ENCODE measurements around the gene MEGF9.

The MEGF9 gene

DNA sequence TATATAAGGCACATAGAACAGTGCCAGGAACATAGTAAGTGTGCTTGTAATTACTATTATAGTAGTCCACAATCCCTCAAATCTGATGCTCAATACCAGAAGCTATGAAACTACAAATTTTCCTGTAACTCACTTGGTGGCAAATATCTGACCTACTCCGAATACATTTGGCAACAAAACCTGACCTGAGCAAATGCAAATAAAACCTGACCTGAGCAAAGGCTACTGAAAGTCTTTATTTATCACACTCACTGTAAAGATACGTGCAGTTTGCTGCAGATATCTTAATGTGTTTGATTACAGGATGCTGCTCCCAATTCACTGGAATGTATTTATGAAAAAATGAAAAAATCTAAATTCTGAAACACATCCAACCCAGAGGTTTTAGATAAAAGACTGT lies 7.1 kb downstream of the MEGF9 start:
- no peak for FAIRE-seq
- DNase-seq (ENCODE audit: low spot score), result no peak

DNA sequence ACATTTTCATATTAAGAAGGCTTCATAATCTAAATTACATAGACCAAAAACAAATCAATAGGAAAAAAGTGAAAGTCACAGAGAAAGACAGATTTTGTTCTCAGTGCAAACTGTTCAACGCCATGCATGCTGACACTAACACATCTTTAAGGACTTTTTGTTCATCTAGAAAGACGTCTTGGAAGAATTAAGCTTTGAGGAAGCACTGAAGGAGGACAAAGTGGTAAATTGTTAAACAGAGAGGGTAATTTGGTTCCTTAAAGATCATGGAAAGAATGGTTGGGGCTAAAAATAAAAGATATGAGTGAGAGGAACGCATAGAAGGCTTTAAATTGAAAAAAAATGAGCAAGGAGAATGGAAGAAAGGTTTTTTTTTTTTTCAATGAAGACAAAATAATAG lies 9.1 kb downstream of the MEGF9 start:
- FAIRE-seq (no peak), DNase-seq (ENCODE audit: low spot score) (no peak)

DNA sequence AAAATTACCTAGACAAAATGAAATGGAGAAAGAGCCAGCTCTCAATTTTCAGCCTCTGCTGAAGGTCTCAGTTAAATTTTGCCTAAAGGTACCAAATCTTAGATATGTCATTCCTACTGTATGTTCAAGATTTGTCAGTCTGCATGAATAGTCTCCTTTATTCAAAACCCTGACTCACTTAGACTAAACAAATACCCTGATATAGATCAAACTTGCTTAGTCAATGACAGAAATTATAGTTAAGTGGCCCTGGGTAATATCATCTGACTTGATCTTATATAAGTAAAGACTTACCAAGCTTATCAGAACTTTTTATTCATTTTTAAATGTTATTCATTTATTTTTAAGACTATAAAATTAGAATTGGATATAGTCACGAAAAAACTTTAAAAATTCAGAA lies 12.2 kb downstream of the MEGF9 start:
- no peak for DNase-seq (ENCODE audit: low spot score)
- FAIRE-seq, result no peak

DNA sequence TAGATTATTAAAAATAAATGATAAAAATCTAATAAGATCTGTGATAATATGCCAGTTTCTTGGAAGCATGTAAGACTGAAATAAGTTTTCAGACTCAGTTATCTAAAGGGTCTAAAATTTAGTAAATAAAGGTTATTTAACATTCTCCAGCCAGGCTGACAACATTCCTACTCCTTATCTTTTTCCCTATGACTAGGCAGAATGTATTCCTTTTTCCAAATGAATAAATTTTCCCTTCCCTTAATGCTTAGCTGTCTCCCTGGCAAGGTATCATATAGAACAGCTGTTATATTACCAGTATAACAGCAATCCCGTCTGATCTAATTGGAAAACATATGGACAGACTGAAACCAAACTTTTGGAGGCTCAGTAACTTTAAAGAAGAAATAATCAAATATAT lies 13.0 kb downstream of the MEGF9 start:
- no peak for FAIRE-seq
- DNase-seq (ENCODE audit: low spot score), result no peak

DNA sequence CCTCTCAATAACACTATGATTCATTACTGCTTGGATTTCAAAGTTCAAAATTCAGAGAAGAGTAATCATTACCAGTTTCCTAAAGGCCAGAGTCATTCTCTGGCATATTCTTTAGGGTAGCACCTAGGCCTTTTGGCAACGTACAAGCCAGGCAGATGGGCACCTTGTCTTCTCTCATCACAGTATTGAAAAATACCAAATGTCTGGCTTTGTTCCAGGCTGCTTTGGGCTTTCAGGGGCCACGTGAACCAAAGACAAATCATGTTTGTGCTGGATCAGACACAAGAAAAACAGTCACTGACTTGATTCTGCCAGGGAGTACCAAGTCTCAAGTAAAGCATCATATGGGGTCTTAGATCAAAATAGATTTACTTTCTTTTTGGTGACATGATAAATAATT lies 15.5 kb downstream of the MEGF9 start:
- DNase-seq (ENCODE audit: low spot score), result no peak
- FAIRE-seq, result no peak

DNA sequence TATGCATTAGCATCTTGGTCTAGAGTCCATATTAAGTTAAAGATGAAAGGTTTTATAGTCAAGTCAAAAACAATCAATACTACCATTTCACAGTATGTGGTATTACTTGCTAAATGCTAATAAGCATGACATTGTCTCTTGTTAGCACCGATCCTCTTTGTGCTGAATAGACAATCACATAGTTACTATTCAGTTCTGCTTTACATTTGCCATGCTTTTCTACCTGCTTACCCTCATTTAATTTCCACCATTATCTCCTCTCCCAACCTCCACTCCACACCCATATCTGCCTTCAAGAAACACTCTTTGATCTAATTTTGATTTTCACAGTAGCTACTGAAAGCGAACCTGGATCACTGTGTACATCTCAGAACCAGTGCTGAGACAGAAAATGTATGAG lies 16.8 kb downstream of the MEGF9 start:
- FAIRE-seq, result no peak
- DNase-seq (ENCODE audit: low spot score), result no peak

DNA sequence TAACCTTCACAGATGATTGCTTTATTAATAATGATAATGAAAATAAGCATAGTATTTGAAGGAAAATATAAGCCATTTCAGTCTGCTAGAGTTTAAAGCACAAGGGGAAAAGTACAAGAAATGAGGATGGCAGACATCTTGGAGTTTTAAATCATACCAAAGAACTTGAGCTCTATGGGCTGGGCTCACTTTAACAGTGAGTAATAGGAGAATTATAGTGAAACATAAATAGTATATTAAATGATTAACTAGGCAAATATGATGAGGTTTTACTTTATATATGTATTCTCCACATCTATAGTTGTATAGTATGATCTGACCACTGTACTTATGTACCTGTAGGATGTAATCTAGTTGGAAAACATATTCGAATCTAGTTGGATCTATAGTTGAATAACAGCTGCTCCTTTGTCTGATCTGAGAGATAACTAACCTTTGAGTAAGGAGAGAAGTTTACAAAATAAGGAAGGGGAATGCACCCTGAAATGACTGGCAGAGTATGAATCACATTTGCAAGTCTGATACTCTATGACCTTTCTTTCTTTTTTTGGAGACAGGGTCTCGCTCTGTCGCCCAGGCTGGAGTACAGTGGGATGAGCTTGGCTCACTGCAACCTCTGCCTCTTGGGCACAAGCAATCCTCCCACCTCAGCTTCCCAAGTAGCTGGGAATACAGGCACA lies 17.6 kb downstream of the MEGF9 start:
- no peak for DNase-seq (ENCODE audit: low spot score)
- no peak for FAIRE-seq

DNA sequence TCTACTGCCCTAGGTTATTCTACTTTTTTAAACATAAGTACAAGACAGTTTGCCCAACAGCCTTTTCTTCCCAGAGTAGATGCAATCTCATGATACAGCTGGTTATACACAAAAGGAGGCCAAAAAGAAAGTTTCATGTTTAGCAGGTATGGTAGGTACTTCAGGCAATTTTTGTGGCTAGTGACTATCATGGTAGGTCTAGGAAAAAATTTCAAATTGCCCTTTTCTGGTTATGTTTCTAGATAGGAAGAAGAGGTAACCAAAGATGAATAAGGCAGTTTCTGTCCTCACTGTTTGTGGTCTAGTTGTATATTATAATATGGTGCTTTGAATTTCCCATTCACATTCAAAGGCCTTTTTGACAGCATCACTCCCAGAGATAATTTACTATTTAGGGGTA lies 19.7 kb downstream of the MEGF9 start:
- FAIRE-seq (no peak), DNase-seq (ENCODE audit: low spot score) (no peak)

DNA sequence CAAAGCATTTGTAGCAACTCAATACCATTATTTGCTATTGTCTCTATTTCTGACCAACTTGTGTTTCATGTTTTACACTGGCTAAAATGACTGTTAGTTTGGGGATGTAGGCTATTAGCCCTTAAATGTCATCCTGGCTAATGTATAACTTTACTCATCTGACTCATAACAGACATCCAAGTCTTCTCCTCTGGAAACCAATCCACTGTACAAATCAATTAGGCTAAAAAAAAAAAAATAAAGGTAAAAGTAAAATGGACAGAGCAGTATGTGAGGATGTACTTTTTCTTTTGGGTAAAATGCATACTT lies 20.6 kb downstream of the MEGF9 start:
- no peak for DNase-seq (ENCODE audit: low spot score)
- no peak for FAIRE-seq

DNA sequence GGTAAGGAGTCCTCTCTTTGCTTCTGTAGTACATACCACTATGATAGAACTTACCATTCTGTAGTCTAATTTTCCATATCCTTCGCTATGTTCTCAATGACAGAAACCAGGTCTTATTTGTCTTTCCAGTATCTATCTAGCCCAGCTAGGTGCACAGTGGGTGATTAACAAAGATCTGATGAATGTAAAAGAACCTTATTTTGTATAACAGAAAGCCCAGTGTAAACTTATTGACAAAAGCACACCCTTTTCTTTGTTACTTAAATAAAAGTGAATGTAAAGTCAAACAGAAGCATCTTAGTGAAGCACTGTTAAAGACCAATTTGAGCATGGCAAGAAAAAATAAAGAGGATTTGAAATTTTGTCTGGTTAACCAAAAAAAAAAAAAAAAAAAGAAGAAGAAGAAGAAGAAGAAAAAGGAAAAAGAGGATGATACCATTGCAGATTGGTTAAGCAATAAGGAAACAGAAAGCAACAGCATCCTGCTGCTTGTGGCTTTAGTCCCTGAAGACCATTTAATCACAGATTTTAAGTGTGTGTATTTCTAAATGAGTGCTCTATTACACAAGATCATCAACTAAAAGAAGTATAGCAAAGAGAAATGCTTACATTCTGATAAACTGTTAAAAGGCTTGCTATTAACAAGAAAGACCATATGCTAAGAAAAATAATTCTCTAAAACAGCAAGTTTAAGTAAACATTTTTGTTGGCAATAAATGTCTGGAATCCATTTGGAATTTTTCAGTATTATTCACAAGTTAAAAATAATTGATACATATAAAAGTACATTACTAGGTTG lies 21.2 kb downstream of the MEGF9 start:
- DNase-seq (ENCODE audit: low spot score), result no peak
- no peak for FAIRE-seq

DNA sequence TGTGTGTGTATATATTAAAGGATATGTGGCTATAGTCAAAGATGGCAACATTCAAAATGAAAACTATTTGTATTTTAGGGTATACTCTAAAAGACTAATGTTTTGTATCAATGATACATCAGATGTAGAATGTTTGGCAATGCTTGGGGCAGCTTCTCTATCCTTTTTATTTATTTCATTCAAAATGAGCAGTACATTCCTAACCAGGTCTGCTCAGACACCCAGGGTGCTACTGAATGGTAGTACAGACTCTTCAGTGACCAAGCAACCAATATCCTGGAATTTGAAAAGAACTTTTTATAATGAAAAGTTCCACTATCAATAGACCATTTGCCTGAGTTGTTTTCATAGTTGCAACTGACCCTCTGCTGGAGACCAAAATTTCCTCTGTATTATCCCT lies 23.9 kb downstream of the MEGF9 start:
- FAIRE-seq, result no peak
- no peak for DNase-seq (ENCODE audit: low spot score)

DNA sequence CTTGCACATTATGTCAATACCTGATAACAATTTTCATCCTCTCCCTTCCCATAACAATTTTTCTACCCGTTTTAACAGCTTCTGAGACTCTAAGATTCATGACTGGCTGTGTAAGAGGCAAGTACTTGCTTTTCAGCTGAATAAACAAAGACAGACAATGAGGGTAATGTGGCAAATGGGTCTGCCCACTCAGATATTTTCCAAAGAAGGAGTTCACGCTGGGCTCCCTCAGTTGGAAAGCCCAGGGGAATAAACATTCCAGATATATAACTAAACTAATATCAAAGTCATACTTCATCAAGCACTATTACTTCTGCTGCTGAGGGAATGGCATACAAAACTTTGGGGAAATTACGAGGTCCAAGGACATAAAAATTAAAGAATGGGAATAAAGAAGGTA lies 24.4 kb downstream of the MEGF9 start:
- FAIRE-seq, result no peak
- DNase-seq (ENCODE audit: low spot score), result no peak

DNA sequence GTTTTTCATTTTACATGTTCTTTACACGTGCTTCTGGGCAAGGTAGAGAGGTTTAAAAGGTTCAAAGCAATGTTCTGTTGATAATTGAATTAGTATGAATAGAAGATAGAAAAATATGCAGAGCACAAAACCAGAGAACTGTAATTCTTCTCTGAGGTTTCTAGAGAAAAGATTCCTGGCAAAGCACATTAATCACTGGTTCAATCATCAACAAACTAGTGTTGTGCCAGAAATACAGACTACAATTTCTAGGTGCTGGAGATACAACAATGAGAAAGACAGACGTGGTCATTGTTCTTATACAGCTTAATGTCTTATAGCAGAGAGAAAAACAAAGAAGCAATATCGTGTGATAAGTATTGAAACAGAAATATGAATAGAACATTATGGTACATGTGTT lies 25.5 kb downstream of the MEGF9 start:
- DNase-seq (ENCODE audit: low spot score), result no peak
- FAIRE-seq, result no peak

DNA sequence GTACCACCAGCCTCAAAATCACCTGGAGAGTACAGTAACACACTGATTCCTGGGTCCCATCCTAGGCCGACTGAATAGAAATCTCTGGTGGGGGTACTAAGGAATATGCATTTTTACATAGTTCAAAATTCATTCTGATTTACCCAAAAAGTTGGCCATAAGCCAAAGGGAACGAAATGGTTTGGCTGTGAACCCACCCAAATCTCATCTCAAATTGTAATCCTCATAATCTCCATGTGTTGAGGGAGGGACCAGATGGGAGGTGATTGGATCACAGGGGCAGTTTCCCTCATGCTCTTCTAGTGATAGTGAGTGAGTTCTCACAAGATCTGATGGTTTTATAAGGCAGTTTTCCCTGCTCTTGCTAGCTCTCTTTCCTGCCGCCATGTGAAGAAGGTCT lies 31.1 kb downstream of the MEGF9 start:
- no peak for FAIRE-seq
- DNase-seq (ENCODE audit: low spot score), result no peak

DNA sequence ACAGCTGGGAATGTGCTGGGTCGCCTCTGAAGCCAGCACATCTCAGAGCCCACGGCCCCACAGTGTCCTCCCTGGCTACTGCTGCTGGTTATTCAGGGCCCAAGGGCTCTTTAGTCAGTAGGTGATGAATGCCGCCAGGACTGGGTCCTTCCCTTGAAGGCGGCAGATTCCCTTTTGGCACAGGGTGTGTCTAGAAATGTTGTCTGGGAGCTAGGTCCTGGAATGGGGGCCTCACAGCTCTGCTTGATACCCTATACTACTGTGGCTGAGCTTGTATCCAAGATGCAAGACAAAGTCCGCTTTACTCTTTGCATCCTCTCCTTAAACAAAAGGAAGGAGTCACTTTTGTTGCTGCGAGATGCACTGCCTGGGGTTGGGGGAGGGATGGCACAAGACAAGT lies 33.1 kb downstream of the MEGF9 start:
- FAIRE-seq (no peak), DNase-seq (ENCODE audit: low spot score) (no peak)

DNA sequence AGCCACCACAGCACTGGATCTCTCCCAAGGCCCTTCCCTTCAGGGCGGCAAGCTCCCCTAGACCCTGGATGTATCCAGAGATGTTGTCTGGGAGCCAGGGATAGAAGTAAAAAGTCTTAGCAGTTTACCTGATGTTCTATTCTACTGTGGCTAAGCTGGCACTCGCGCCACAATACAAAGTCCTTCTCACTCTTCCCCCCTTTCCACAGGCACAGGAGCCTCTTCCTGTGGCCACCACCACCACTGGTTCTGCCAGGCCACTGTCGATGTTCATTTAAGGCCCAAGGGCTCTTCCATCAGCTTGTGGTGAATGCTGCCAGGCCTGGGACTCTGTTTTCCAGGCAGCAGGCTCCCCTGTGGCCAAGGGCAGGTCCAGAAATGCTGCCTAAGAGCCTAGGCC lies 33.7 kb downstream of the MEGF9 start:
- DNase-seq (ENCODE audit: low spot score), result no peak
- FAIRE-seq, result no peak

DNA sequence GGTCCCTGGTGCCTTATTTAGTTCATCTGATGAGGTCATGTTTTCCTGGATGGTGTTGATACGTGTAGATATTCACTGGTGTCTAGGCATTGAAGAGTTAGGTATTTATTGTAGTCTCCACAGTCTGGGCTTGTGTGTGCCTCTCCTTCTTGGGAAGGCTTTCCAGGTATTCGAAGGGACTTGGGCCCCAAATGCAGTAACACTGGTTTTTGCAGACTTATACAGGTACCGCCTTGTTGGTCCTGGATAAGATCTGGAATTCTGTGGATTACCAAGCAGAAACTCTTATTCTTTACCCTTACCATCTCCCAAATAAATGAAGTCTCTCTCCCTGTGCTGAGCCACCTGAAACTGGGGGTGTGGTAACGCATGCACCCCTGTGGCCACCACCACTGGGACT lies 34.1 kb downstream of the MEGF9 start:
- FAIRE-seq (no peak), DNase-seq (ENCODE audit: low spot score) (no peak)

DNA sequence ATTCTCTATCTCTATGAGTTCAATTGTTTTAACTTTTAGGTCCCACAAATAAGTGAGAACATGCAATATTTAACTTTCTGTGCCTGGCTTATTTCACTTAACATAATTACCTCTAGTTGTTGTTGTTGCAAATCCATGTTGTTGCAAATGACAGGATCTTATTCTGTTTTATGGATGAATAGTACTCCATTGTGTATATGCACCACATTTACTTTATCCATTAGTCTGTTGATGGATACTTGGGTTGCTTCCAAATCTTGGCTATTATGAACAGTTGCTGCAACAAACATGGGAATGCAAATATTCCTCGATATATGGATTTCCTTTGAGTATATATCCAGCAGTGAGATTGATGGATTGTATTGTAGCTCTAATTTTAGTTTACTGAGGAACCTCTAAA lies 36.3 kb downstream of the MEGF9 start:
- FAIRE-seq, result no peak

DNA sequence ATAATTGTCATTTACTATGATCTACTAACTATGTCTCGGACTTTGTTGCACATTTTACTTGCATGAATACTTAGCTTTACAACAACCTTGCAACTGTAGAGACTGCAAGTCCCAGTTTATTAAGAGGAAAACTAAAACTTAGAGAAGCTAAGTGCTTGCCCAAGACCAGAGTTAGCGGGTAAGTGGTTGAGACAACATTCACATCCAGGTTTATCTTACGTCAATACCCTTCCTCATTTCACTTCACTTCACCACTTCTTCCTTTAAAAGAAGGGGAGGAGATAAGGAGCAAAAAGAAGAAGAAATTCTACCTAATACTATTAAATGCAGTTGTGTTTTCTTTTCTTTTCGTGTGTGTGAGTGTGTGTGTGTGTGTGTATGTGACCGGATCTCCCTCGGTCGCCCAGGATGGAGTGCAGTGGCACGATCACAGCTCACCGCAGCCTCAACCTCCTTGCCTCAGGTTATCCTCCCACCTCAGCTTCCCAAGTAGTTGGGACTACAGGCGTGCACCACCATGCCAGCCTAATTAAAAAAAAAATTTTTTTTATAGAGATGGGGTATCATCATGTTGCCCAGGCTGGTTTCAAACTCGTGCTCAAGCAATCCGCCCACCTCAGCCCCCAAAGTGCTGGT lies 37.4 kb downstream of the MEGF9 start:
- FAIRE-seq (no peak), DNase-seq (ENCODE audit: low spot score) (no peak)

More for the DNA sequence above, 36.3 kb downstream of the MEGF9 start:
- DNase-seq (ENCODE audit: low spot score), result no peak

DNA sequence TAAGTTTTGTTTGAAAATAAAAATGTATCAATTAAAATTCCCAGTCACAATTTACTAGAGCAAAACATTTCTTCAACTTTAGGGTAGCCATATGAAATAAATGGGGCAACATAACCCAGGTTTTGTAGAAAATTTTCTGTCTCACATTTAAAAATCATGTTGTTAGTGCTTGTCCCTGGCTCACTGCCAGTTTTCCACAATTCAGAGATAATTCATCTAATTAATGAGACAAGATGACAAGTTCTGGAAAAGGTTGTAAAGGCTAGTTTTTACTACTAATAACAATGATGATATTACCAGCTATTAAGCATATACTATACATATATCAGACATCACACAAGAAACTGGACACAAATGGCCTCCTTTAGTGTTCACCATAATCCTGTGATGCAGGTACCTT lies 45.9 kb downstream of the MEGF9 start:
- FAIRE-seq (no peak), DNase-seq (ENCODE audit: low spot score) (no peak)

DNA sequence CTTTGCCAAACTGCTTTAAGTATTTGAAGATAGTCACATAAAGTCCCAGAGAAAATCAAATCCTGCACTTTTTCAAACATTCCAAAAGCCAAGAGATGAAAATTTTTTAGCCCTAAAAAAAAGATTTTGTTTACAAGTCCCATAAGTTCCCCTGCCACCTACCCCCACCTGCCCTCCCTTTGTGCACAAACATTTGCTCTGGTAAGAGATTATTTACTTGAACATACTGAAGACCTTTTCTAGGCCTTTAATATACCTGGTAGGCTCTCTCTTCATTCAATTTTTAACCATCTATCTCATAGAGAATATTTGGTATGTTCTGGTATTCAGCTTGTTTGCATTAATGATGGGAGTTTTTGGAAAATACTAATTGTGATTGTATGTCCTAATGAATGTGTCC lies 50.3 kb downstream of the MEGF9 start:
- no peak for FAIRE-seq
- DNase-seq (ENCODE audit: low spot score), result no peak

DNA sequence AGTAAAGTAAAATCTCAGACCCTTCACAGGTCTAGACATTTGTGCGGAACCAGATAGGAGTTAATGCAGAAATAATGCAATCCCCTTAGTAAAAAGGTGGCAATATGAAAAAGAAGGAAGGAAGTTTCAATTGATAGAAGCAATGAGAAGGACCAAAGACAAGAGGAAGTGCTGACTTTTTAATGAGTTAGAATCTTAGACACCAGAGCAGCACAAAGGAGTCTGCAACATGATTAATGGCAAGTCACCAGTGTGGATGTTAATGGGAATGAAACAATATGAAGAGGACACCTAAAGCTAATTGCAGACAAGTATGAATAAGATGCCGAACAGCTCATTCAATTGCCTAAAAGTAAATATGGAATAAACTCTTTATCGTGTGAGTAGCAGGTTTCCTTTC lies 50.9 kb downstream of the MEGF9 start:
- no peak for DNase-seq (ENCODE audit: low spot score)
- FAIRE-seq, result no peak

DNA sequence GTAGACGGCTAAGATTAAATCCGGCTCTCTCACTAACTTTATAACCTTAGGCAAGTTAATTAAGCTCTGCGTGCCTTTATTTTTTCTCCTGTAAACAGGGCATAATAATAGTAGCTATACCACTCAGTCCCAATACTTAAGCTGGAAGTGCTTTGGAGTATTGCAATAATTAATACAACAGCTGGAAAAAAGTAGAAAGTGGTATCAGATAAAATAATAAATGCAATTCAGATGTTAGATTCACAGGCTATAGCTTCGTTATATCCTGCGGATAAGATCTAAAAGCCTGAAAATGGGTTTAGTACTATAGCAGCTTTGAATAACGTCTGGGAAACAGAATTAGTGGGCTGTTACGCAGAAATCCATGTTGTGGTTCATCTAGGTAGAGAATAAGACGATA lies 51.8 kb downstream of the MEGF9 start:
- no peak for FAIRE-seq
- DNase-seq (ENCODE audit: low spot score), result no peak
